KOPT-K1 (cell line): ENCODE measurements around the gene GPRIN1.

Source experiments
- H3K27ac ChIP-seq: fragments of 200-600 bp; sonication (generic); 2 replicates; pipeline ENCODE4 v1.5.1; 2016; ENCODE audit warnings: antibody characterized with exemption, mild to moderate bottlenecking, low read depth, low read length; ENCODE audit not compliant: poor library complexity, severe bottlenecking
- H3K36me3 ChIP-seq: fragments of 200-600 bp; sonication (generic); 2 replicates; pipeline ENCODE4 v1.5.1; 2017; ENCODE audit warnings: antibody characterized with exemption, mild to moderate bottlenecking, low read length, moderate library complexity; ENCODE audit not compliant: insufficient read depth
- H3K9me3 ChIP-seq: fragments of 200-600 bp; sonication (generic); 2 replicates; pipeline ENCODE4 v1.5.1; 2017; ENCODE audit warnings: antibody characterized with exemption, low read length, mild to moderate bottlenecking; ENCODE audit not compliant: insufficient read depth, poor library complexity, severe bottlenecking

Gene GPRIN1

DNA sequence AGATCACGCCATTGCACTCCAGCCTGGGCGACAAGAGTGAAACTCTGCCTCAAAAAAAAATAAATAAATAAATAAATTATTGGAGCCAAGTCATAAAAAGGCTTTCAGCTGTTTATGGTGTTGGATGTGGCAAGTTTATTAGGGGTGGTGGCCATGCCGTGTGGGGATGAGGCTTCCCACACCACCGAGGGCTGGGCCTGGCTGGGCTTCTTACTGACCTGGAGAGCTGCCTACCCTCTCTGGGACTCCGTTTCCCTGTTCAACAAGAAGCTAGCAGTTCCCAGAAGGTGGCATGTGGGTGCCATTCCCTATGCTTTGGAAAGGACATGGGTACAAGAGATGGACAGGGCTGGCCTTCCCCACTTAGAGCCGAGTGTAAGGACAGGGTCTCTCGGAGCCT, 22.6 kb downstream of the GPRIN1 start:
- no peaks in the 10 kb centered on the region for H3K36me3 ChIP-seq
- H3K27ac ChIP-seq, result no peak overlapping the region
- peaks cover 40% of the 10 kb centered on the region for H3K9me3 ChIP-seq

DNA sequence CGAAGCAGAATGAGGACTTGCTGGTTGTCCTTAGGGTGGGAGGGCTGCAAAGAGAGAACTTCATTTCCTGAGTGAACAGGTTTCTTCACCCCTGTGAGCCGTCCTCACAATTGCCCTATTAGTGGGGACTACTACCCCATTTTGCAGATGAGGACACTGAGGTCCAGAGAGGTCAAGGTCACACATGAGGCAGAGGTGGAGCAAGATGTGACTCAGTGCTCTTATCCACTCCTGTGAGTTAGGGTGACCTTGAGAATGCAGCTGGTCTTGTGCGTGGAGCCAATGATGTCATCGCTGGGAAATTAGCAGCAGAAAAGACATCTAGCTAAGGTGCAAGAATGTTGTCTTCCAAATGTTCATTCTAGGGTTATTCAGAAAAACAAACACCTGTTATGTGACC, 26.9 kb downstream of the GPRIN1 start:
- Histone ChIP-seq H3K36me3 (no peaks in the 10 kb centered on the region), H3K27ac (no peak overlapping the region), H3K9me3 (peaks cover 22% of the 10 kb centered on the region)

DNA sequence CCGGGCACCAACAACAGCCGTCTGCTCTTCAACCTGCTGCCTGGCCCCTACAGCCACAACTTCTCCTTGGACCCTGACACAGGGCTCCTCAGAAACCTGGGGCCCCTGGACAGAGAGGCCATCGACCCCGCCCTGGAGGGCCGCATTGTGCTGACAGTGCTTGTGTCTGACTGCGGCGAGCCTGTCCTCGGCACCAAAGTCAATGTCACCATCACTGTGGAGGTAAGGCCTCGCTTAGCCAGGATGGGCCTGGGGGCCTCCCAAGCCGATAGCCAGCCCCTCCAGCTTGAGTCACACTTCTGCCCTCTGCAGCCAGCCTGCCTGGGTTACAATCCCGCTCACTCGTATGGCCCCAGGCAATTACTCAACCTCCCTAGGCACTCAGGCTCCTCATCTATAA, 28.6 kb downstream of the GPRIN1 start:
- peaks cover 22% of the 10 kb centered on the region for H3K9me3 ChIP-seq
- H3K36me3 ChIP-seq, result no peaks in the 10 kb centered on the region
- no peak overlapping the region for H3K27ac ChIP-seq

DNA sequence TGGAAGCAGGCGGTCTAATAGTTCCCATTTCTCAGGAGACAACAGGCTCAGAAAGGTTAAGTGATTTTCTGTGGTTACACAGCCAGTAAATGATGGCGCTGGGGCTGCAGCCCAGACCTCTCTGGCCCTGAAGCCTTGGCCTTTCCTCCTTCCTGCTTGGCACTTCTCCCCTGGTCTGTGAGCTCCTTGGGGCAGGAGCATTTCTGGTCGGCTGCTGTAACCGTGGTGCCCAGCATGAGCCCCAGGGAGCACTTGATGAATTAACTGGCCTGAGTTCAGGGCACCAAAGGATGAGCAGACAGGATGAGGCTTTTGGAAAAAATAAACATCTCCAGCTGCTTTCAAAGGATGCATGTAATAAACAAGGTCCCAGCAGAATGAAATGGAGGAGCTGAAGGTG, 30.6 kb downstream of the GPRIN1 start:
- Histone ChIP-seq H3K9me3 (peaks cover 5% of the 10 kb centered on the region), H3K36me3 (no peaks in the 10 kb centered on the region), H3K27ac (no peak overlapping the region)

DNA sequence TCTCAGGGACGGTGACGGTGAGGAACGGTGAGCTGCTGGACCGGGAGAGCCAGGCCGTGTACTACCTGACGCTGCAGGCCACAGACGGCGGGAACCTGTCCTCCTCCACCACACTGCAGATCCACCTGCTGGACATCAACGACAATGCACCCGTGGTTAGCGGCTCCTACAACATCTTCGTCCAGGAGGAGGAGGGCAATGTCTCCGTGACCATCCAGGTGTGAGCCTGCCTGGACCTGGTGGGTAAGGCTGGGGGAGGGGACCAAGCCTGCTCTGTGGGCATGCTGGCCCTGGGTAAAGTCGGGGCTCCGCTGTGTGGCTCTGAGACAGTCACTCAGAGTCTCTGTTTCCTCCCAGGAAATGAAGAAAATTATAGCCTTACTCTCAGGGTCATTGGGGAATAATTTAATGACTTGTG, 31.6 kb downstream of the GPRIN1 start:
- Histone ChIP-seq H3K27ac (no peak overlapping the region), H3K36me3 (no peaks in the 10 kb centered on the region), H3K9me3 (no peaks in the 10 kb centered on the region)

DNA sequence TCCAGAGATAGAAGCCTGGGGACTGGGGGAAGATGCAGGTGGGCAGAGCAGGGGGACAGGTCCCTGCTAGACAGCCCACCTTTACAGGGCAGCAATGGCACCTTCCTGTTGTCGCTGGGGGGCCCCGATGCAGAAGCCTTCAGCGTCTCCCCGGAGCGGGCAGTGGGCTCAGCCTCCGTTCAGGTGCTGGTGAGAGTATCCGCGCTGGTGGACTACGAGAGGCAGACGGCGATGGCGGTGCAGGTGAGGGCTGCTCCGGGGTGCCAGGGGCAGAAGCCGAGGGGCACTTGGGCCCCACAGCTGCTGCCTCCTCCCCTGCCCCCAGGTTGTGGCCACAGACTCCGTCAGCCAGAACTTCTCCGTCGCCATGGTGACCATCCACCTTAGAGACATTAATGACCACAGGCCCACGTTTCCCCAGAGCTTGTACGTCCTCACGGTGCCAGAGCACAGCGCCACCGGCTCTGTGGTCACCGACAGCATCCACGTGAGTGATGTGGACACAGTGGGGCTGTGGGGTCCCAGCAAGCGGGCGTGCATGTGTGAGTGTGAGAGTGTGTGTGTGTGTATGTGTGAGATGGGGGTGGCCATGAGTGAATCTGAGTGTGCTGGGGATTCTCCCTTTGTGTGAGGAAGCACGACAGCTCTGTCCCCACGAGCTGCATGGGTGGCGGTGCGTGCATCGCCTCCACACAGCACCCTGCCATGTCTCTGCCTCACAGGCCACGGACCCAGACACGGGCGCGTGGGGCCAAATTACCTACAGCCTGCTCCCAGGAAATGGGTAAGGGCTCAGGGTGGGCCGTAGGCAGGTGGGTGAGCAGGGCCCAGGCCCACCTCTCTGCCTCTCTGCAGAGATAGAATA, 32.4 kb downstream of the GPRIN1 start:
- Histone ChIP-seq H3K9me3 (no peaks in the 10 kb centered on the region), H3K36me3 (no peaks in the 10 kb centered on the region), H3K27ac (no peak overlapping the region)

DNA sequence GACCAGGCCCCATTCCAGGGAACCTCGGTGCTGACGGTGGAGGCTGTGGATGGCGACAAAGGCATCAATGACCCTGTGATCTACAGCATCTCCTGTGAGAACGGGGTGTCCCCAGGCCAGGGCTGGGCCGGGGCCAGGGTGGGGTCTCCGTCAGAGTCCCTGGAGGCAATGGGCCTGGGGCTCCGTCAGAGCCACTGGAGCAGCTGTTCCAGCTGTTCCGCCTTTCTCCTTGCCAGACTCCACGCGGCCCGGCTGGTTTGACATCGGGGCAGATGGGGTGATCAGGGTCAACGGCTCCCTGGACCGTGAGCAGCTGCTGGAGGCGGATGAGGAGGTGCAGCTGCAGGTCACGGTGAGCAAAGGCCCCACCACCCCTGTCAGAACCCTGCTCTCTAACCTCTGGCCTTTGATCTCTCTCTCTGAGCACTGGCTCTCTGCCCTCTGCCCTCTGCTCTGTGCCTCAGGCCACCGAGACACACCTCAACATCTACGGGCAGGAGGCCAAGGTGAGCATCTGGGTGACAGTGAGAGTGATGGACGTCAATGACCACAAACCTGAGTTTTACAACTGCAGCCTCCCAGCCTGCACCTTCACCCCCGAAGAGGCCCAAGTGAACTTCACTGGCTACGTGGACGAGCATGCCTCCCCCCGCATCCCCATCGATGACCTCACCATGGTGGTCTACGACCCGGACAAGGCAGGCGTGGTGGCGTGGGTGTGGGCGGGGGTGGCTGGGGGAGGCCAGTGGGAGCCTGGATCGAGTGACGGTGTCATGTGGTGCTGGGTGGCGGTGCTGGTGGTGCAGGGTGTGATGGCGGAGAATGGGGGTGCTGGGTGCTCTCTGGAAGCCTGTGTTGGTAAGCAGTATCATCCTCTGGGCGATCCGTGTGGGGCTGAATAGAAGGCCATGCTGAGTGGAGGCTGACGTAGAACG, 34.2 kb downstream of the GPRIN1 start:
- H3K9me3 ChIP-seq, result no peaks in the 10 kb centered on the region
- no peaks in the 10 kb centered on the region for H3K36me3 ChIP-seq
- H3K27ac ChIP-seq, result no peak overlapping the region

DNA sequence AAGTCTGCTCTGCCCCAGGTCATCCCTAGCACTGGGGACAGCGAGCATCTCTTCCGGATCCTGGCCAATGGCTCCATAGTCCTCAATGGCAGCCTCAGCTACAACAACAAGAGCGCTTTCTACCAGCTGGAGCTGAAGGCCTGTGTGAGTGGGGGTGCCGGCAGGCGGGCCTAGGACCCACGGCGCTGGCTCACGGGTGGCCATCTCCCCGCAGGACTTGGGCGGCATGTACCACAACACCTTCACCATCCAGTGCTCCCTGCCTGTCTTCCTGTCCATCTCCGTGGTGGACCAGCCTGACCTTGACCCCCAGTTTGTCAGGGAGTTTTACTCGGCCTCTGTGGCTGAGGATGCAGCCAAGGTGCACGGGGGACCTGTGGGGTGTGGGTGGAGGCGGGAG, 34.9 kb downstream of the GPRIN1 start:
- Histone ChIP-seq H3K36me3 (no peaks in the 10 kb centered on the region), H3K27ac (no peak overlapping the region), H3K9me3 (no peaks in the 10 kb centered on the region)

DNA sequence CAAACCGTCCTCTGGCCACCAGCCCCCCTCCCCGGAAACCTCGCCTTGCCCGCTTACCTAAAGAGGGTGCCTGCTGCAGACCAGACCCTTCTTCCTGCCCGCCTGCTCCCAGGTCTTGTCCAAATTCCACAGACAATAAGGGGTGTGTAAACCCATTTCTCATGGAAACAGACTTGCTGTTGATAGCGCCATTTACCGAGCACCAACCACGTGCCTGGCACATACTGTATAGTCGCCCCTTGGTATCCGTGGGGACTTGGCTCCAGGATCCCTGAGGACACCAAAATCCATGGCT, 35.7 kb downstream of the GPRIN1 start:
- Histone ChIP-seq H3K36me3 (no peaks in the 10 kb centered on the region), H3K9me3 (no peaks in the 10 kb centered on the region), H3K27ac (no peak overlapping the region)

DNA sequence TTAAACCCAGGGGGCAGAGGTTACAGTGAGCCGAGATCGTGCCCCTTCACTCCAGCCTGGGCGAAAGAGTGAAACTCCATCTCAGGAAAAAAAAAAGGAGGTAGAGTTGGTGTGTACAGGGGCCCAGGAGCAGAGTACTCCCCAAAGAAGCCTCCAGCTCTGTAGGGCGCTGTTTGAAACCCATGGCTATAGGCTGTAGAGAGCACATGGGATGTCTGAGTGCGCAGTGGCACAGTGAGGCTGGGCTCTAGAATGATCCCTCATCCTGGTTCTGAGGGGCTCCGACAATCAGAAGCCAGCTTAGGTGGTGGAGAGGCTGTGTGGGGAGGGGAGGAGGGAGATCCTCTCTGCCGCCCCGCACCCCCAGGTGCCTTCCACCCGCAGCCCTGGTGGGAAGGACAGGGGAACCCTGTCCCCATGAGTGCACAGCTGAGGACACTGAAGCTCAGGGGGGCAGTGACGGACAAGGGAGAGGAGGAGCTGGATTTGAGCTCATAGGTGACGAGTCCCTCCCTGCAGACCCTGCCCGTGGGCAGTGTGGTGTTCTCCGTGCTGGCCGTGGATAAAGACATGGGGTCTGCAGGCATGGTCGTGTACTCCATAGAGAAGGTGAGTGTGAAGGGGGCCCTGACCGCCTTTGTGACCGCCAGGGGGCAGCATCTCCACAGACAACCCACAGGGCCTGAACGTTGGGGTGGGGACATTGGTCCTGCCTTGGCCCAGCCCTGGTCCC, 36.2 kb downstream of the GPRIN1 start:
- no peaks in the 10 kb centered on the region for H3K9me3 ChIP-seq
- no peak overlapping the region for H3K27ac ChIP-seq
- no peaks in the 10 kb centered on the region for H3K36me3 ChIP-seq

DNA sequence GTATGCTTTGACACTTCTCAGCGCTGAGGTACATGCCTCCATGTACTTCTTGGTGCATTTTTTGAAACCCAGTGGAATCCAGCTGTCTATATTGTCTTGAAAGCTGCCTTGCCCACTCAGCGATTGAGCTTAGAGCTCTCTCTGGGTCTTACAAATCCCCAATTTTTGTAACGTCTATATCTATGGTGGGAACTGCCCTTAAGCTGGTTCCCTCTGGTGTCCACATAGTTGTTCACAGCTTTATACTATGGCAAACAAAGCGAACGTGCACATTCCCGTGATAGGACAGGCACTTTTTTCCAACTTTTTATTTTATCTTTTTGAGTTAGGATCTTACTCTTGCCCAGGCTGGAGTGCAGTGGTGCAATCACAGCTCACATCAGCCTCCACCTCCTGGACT, 39.9 kb downstream of the GPRIN1 start:
- Histone ChIP-seq H3K9me3 (no peaks in the 10 kb centered on the region), H3K27ac (no peak overlapping the region), H3K36me3 (no peaks in the 10 kb centered on the region)

DNA sequence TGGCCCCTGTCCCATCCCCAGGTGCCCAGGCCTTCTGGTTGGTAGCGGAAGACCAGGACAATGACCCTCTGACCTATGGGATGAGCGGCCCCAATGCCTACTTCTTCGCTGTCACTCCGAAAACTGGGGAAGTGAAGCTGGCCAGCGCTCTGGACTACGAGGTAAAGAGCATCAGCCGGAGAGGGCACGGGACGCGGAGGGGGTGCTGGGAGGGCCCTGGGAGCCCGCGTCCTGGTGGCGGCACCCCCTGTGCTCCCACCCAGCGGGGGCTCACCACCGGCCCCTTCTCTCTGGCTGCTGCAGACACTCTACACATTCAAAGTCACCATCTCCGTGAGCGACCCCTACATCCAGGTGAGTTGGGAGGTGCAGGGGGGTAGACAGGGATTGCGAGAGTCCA, 41.3 kb downstream of the GPRIN1 start:
- Histone ChIP-seq H3K36me3 (no peaks in the 10 kb centered on the region), H3K9me3 (no peaks in the 10 kb centered on the region), H3K27ac (no peak overlapping the region)

DNA sequence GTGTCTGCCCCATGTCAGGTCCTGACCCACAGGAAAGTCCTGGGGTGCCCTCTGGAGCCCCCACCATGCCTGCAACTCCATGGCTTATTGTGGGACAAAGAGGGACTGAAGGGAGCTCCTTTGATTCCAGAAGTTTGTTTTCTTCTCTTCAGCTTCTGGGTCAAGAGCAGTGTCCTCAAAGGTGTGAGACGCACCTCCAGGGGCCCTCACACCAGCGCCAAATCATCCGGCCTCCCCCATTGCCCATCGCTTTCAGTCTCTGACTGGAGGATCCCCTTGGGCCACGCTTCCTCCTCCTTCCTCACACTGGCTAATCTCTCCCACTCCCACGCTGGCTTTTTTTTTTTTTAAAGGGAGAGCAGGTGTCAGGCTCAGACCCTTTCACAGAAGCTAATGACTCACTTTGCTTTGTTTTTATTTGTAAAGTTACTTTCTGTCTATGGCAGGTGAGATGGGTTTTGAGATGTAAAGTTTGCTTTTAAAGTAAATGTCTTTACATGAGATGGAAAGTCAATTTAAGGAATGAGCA, 44.1 kb downstream of the GPRIN1 start:
- no peaks in the 10 kb centered on the region for H3K36me3 ChIP-seq
- no peaks in the 10 kb centered on the region for H3K9me3 ChIP-seq
- H3K27ac ChIP-seq, result no peak overlapping the region

DNA sequence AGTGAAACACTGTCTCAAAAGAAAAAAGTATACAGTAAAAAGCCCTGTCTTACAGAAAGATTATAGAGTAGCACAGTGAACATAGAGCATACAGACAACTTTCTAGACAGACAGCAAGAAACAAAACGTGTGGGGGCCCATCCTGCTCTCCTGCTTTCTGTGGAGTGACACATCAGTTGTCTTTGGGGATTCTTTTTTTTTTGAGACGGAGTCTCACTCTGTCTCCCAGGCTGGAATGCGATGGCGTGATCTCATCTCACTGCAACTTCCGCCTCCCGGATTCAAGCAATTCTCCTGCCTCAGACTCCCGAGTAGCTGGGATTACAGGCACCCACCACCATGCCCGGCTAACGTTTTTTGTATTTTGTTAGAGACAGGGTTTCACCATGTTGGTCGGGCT, 46.0 kb downstream of the GPRIN1 start:
- H3K36me3 ChIP-seq, result no peaks in the 10 kb centered on the region
- no peaks in the 10 kb centered on the region for H3K9me3 ChIP-seq
- no peak overlapping the region for H3K27ac ChIP-seq

DNA sequence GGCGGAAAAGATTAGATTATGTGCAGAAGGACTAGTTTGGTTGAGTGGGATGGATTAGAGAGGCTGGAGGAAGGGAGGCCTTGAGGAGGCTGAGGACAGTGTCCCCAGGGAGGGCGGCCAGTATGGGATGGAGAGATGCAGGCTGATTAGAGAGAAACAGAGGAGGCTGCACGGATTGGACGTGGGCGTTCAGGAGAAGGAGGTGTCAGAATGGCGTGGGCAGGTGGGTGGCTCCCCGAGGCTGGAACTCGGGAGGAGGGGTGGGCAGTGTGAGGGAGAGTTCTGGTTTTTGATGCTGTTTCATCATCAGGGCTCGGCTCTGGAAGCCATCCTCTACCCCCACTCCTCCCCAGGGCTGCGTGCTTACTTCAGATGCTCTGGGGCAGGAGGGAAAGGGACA, 47.8 kb downstream of the GPRIN1 start:
- no peaks in the 10 kb centered on the region for H3K9me3 ChIP-seq
- no peaks in the 10 kb centered on the region for H3K36me3 ChIP-seq
- H3K27ac ChIP-seq, result no peak overlapping the region
